Measurements from ENCODE around the gene CDKN2AIPNL. TPM values are rescaled to one million over a fixed set of nuclear protein-coding genes. Genes with fewer than 3 reads are reported as not detected.

Gene CDKN2AIPNL
- total RNA-seq, 3 donors from 2014 or later = 16.2 to 20.8 (median 19.7) TPM

DNA sequence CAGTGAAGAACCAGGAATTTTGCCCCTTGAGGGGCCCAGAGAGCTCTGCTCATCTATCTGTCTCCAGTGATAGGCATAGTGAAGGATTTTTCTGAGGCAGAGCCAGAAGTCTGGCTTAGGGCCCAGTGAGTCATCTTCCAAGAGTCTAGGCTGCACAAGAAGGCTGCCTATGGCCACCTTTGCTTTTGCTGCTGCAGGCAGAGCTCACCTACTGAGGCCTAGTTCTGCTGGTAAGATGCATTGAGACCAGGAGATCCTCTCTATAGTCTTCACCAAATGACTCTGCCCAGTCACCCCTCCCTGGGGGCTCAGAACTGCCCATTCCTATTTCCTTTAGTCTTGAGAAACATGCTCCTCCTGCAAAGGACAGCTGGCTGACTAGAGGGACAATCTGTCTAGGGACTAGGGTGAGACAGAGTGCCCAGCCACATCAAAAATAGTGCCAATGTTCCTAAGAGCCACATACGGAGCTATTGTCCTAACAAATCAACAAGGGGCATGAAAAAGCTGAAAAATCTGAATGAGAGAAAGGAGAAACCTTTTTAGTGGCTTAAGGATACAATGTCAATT, 40.3 kb upstream of the CDKN2AIPNL start:
- H3K4me3 ChIP-seq = no peak overlapping the region
- H3K4me1 ChIP-seq = no peaks in the 10 kb centered on the region
- intact Hi-C loops (cut with DNase I; ENCODE audit: low total_unique reads) = no loop called here
- H3K9me3 ChIP-seq = no peaks in the 10 kb centered on the region
- DNase-seq (ENCODE audit: low spot score in 2 of 2) = no peak
- no peaks in the 10 kb centered on the region for H3K36me3 ChIP-seq
- H3K27ac ChIP-seq = no peak overlapping the region
- H3K27me3 ChIP-seq = no peaks in the 10 kb centered on the region
- TF ChIP-seq, protein P1, sequence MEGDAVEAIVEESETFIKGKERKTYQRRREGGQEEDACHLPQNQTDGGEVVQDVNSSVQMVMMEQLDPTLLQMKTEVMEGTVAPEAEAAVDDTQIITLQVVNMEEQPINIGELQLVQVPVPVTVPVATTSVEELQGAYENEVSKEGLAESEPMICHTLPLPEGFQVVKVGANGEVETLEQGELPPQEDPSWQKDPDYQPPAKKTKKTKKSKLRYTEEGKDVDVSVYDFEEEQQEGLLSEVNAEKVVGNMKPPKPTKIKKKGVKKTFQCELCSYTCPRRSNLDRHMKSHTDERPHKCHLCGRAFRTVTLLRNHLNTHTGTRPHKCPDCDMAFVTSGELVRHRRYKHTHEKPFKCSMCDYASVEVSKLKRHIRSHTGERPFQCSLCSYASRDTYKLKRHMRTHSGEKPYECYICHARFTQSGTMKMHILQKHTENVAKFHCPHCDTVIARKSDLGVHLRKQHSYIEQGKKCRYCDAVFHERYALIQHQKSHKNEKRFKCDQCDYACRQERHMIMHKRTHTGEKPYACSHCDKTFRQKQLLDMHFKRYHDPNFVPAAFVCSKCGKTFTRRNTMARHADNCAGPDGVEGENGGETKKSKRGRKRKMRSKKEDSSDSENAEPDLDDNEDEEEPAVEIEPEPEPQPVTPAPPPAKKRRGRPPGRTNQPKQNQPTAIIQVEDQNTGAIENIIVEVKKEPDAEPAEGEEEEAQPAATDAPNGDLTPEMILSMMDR (IDR thresholded peaks at IDR 0.05) = no peak
- TF ChIP-seq POLR2AphosphoS5 (IDR thresholded peaks at IDR 0.05) (no peak), POLR2A (IDR thresholded peaks at IDR 0.05) (no peak)

DNA sequence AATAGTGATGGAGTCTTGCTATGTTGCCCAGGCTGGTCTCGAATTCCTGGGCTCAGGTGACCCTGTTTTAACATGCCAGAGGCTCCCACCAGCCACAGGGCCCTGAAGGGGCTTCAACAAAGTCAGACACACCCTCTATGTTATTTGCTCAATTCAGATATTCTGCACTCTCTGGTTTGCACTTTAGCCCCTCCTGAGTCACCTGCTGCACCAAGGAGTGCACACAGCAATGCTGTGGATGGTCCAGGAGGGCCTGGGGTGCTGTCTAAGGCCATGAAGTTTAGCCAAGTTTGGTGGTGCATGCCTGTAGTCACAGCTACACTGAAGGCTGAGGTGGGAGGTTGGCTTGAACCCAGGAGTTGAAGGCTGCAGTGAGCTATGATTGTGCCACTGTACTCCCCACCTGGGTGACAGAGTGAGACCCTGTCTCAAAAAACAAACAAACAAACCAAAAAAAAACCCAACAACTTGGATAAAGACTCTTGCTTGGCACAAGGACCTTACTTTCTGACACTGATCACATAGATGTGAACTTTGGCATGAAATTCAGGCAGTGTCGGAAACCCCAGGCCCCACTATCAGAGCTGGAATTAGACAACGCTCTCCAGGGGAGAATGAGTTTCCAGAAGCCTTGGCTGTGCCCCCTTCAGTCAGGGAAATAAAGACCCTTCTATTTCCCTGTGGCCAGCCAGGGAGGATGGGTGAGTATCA, 39.7 kb upstream of the CDKN2AIPNL start:
- DNase-seq (ENCODE audit: low spot score in 2 of 2) = no peak
- TF ChIP-seq POLR2AphosphoS5 (IDR thresholded peaks at IDR 0.05) (no peak), POLR2A (IDR thresholded peaks at IDR 0.05) (no peak)
- TF ChIP-seq, protein P1 (IDR thresholded peaks at IDR 0.05) = no peak
- no peaks in the 10 kb centered on the region for H3K36me3 ChIP-seq
- no peaks in the 10 kb centered on the region for H3K27me3 ChIP-seq
- H3K27ac ChIP-seq = no peak overlapping the region
- intact Hi-C loops (cut with DNase I; ENCODE audit: low total_unique reads) = no loop called here
- no peaks in the 10 kb centered on the region for H3K4me1 ChIP-seq
- H3K9me3 ChIP-seq = no peaks in the 10 kb centered on the region
- H3K4me3 ChIP-seq = no peak overlapping the region

DNA sequence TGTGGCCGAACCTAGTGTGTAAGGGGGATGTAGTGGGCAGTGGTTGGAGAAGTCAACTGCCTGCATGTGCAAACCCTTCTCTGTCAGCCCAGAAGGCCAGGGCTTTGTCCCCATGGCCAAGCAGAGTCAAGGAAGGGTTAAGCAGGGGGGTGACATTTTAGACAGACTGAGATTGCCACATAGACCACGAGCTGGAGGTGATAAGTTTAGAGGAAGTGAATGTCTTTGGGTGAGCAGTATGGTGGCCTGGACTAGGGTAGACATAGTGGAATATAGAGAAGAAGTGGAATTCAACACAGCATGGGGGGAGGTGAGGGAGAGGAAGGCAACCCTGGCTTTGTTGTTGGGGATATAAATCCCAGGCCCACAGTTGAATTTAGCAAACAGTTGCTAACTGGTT, 38.7 kb upstream of the CDKN2AIPNL start:
- no peak overlapping the region for H3K4me3 ChIP-seq
- H3K4me1 ChIP-seq = no peaks in the 10 kb centered on the region
- DNase-seq (ENCODE audit: low spot score in 2 of 2) = no peak
- no peak overlapping the region for H3K27ac ChIP-seq
- intact Hi-C loops (cut with DNase I; ENCODE audit: low total_unique reads) = no loop called here
- no peak for TF ChIP-seq POLR2A (IDR thresholded peaks at IDR 0.05)
- TF ChIP-seq, protein P1 (IDR thresholded peaks at IDR 0.05) = no peak
- no peak for TF ChIP-seq POLR2AphosphoS5 (IDR thresholded peaks at IDR 0.05)
- no peaks in the 10 kb centered on the region for H3K36me3 ChIP-seq
- H3K9me3 ChIP-seq = no peaks in the 10 kb centered on the region
- H3K27me3 ChIP-seq = no peaks in the 10 kb centered on the region

DNA sequence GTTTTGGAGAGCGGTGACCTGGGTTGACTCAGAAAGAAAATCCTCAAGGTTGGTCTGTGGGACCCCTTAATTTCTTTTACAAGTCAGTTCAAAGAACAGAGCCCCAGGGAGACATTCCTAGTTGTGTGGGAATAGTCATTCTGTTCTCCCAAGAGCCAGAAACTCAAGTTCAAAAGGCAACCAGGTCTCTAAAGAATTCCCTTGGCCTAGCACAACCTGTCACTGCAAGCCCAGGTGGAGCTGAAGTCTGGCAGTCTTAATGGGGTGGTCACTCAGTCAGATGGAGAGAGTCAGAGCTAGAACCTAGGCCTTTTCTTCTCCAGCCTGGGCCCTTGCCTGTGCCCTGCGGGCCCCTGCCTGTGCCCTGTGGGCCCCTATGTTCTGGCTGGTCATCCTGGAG, 37.5 kb upstream of the CDKN2AIPNL start:
- TF ChIP-seq POLR2A (IDR thresholded peaks at IDR 0.05) (no peak), POLR2AphosphoS5 (IDR thresholded peaks at IDR 0.05) (no peak)
- TF ChIP-seq, protein P1 (IDR thresholded peaks at IDR 0.05) = no peak
- no peak for DNase-seq (ENCODE audit: low spot score in 2 of 2)
- no peaks in the 10 kb centered on the region for H3K4me1 ChIP-seq
- H3K36me3 ChIP-seq = no peaks in the 10 kb centered on the region
- H3K27me3 ChIP-seq = no peaks in the 10 kb centered on the region
- intact Hi-C loops (cut with DNase I; ENCODE audit: low total_unique reads) = no loop called here
- no peak overlapping the region for H3K4me3 ChIP-seq
- no peak overlapping the region for H3K27ac ChIP-seq
- no peaks in the 10 kb centered on the region for H3K9me3 ChIP-seq

DNA sequence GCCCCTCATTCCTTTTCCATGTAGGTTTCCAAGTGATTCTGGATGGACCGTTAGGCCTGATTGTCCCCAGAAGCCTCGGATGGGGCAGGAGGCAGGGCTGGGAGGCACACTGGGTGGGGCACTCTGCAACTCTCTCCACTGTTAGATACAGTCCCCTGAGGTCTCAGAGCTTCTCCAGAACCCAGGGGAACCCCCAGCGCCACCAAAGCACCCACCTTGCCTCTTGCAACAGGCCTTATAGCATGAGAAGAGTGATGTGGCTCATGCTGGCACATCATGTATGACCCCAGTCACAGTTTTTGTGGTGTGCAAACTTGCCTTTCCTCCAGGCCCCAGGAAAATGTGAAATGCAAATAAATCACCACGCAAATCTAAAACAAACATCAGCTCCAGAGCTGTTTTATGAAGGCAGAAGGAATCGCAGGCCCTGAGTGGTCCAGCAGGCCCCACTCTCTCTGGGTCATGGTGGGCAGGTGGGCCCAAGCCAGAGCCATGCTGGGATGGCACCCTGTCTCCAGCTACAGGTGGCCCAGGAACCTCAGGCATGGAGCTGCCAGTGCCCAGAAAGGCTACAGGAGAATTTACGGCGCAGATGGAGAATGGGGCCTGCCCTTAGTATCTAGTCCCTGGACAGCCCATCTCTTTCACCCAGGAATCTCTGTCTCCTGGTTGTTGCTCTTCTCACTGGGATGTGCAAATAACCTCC, 36.3 kb upstream of the CDKN2AIPNL start:
- intact Hi-C loops (cut with DNase I; ENCODE audit: low total_unique reads) = no loop called here
- TF ChIP-seq POLR2AphosphoS5 (IDR thresholded peaks at IDR 0.05) (no peak), POLR2A (IDR thresholded peaks at IDR 0.05) (no peak)
- TF ChIP-seq, protein P1 (IDR thresholded peaks at IDR 0.05) = no peak
- no peaks in the 10 kb centered on the region for H3K36me3 ChIP-seq

More for the DNA sequence above, 36.3 kb upstream of the CDKN2AIPNL start:
- Histone ChIP-seq H3K27ac (no peak overlapping the region), H3K4me3 (no peak overlapping the region), H3K4me1 (no peaks in the 10 kb centered on the region), H3K9me3 (no peaks in the 10 kb centered on the region), H3K27me3 (no peaks in the 10 kb centered on the region)
- no peak for DNase-seq (ENCODE audit: low spot score in 2 of 2)
